ENCODE results near the gene TRIM47.

GRCh38 chr17:75855310-75856061 lies 22.9 kb downstream of the TRIM47 start, which contains the start of gene WBP2:
- TF ChIP-seq CTCF (IDR thresholded peaks at IDR 0.05) (peak in 3 of 4 donors; percentile 33 to 41 (median 37)), POLR2A (IDR thresholded peaks at IDR 0.05) (peak; percentile 96)
